Astrocyte (in vitro differentiated cells and primary cell): ENCODE measurements around the gene RNF14. TPM values are rescaled to one million over a fixed set of nuclear protein-coding genes. Genes with fewer than 3 reads are reported as not detected.

Experiments
- DNase-seq: peaks from one replicate; pipeline ENCODE4 v3.0.0-alpha.2; 2010; ENCODE audit warnings: low read depth
- FAIRE-seq: peaks from 2 replicates; lab custom pipeline; 2011; peaks lifted over from hg19 to GRCh38; lab: Jason Lieb, UNC
- H2AFZ ChIP-seq: 2 replicates; pipeline ENCODE4 v1.6.0; 2012; ENCODE audit warnings: low read depth, low read length, inconsistent platforms
- H3K27ac ChIP-seq: 2 replicates; pipeline ENCODE4 v1.5.1; 2011; ENCODE audit warnings: low read depth, low read length, inconsistent platforms
- H3K27me3 ChIP-seq: 2 replicates; pipeline ENCODE4 v1.6.0; 2011; ENCODE audit warnings: low read length, inconsistent platforms; ENCODE audit not compliant: insufficient read depth
- H3K36me3 ChIP-seq: 2 replicates; pipeline ENCODE4 v1.5.1; 2011; ENCODE audit warnings: low read length, inconsistent platforms; ENCODE audit not compliant: insufficient read depth
- H3K4me1 ChIP-seq: 2 replicates; pipeline ENCODE4 v1.5.1; 2011; ENCODE audit warnings: low read length, inconsistent platforms; ENCODE audit not compliant: insufficient read depth
- H3K4me2 ChIP-seq: 2 replicates; pipeline ENCODE4 v1.6.0; 2012; ENCODE audit warnings: low read length, inconsistent platforms
- H3K4me3 ChIP-seq: 2 replicates; pipeline ENCODE4 v1.5.1; 2011; ENCODE audit warnings: low read depth, mild to moderate bottlenecking, low read length, inconsistent platforms; ENCODE audit not compliant: insufficient read depth
- H3K79me2 ChIP-seq: 2 replicates; pipeline ENCODE4 v1.6.0; 2012; ENCODE audit warnings: mild to moderate bottlenecking, low read length, inconsistent platforms; ENCODE audit not compliant: insufficient read depth
- H3K9ac ChIP-seq: 2 replicates; pipeline ENCODE4 v1.6.0; 2012; ENCODE audit warnings: mild to moderate bottlenecking, low read length, inconsistent platforms
- H3K9me3 ChIP-seq: 2 replicates; pipeline ENCODE4 v1.5.1; 2012; ENCODE audit warnings: low read depth, mild to moderate bottlenecking, low read length, inconsistent platforms; ENCODE audit not compliant: insufficient read depth
- H4K20me1 ChIP-seq: 2 replicates; pipeline ENCODE4 v1.6.0; 2012; ENCODE audit warnings: low read length, inconsistent platforms; ENCODE audit not compliant: insufficient read depth
- H3K27ac Mint-ChIP-seq: one replicate; pipeline ENCODE4 v1.8.0; 2021; ENCODE audit warnings: mild to moderate bottlenecking, mixed read lengths; ENCODE audit not compliant: unreplicated experiment
- H3K27me3 Mint-ChIP-seq: one replicate; pipeline ENCODE4 v1.8.0; 2021; ENCODE audit warnings: low read depth, mixed read lengths; ENCODE audit not compliant: unreplicated experiment
- H3K36me3 Mint-ChIP-seq: one replicate; pipeline ENCODE4 v1.8.0; 2021; ENCODE audit warnings: low read depth, mixed read lengths; ENCODE audit not compliant: unreplicated experiment
- H3K4me1 Mint-ChIP-seq: one replicate; pipeline ENCODE4 v1.8.0; 2021; ENCODE audit warnings: low read depth, mixed read lengths; ENCODE audit not compliant: unreplicated experiment
- H3K4me3 Mint-ChIP-seq: one replicate; pipeline ENCODE4 v1.8.0; 2021; ENCODE audit warnings: mild to moderate bottlenecking, moderate library complexity, mixed read lengths; ENCODE audit not compliant: unreplicated experiment
- H3K9me3 Mint-ChIP-seq: one replicate; pipeline ENCODE4 v1.8.0; 2021; ENCODE audit warnings: mild to moderate bottlenecking, mixed read lengths; ENCODE audit not compliant: unreplicated experiment
- CTCF ChIP-seq: IDR thresholded peaks from 2 replicates; pipeline ENCODE4 v1.5.1; 2011; ENCODE audit warnings: low read depth, mild to moderate bottlenecking, inconsistent platforms, low read length, moderate library complexity; ENCODE audit not compliant: insufficient read depth
- EZH2 ChIP-seq: IDR thresholded peaks from 2 replicates; pipeline ENCODE4 v1.6.1; 2012; ENCODE audit warnings: mild to moderate bottlenecking, low read length, inconsistent platforms; ENCODE audit not compliant: insufficient read depth
- total RNA-seq: library from RNA; stranded (reverse); gene quantifications from 2 replicates; pipeline ENCODE4 v1.2.1, GENCODE V29; 2021

Gene RNF14
- total RNA-seq, 1 donor from 2014 or later: 105 TPM

- H3K27ac Mint-ChIP-seq: no peak overlapping the region
- H3K4me2 ChIP-seq: no peak overlapping the region
- no peak for FAIRE-seq
These were observed 27.1 kb upstream of the RNF14 start for GRCh38 chr5:141941779-141942178.

GRCh38 chr5:141942185-141942857, 26.6 kb upstream of the RNF14 start:
- TF ChIP-seq EZH2: no peak
- TF ChIP-seq CTCF: no peak
- Mint-ChIP-seq H3K9me3 (peaks cover 2% of the 10 kb centered on the region), H3K27me3 (peaks cover 4% of the 10 kb centered on the region), H3K27ac (no peak overlapping the region), H3K4me1 (peaks cover 13% of the 10 kb centered on the region), H3K36me3 (peaks cover 13% of the 10 kb centered on the region), H3K4me3 (no peak overlapping the region)
- no peak overlapping the region for H3K9ac ChIP-seq
- no peak overlapping the region for H3K4me3 ChIP-seq
- H3K4me1 ChIP-seq: peaks cover 6% of the 10 kb centered on the region
- peaks cover 5% of the 10 kb centered on the region for H3K36me3 ChIP-seq
- H4K20me1 ChIP-seq: no peaks in the 10 kb centered on the region
- no peak for FAIRE-seq
- no peak overlapping the region for H2AFZ ChIP-seq
- H3K79me2 ChIP-seq: no peaks in the 10 kb centered on the region
- H3K9me3 ChIP-seq: no peaks in the 10 kb centered on the region
- H3K27me3 ChIP-seq: peaks cover 8% of the 10 kb centered on the region
- H3K4me2 ChIP-seq: no peak overlapping the region
- DNase-seq: no peak
- H3K27ac ChIP-seq: no peak overlapping the region

More at GRCh38 chr5:141941779-141942178, 27.1 kb upstream of the RNF14 start:
- no peaks in the 10 kb centered on the region for H4K20me1 ChIP-seq
- no peaks in the 10 kb centered on the region for H3K27me3 Mint-ChIP-seq
- no peak overlapping the region for H3K27ac ChIP-seq
- peaks cover 8% of the 10 kb centered on the region for H3K36me3 ChIP-seq
- no peak overlapping the region for H3K4me3 ChIP-seq
- H3K9ac ChIP-seq: no peak overlapping the region
- no peak overlapping the region for H3K4me3 Mint-ChIP-seq
- H3K36me3 Mint-ChIP-seq: peaks cover 13% of the 10 kb centered on the region
- DNase-seq: no peak
- H3K27me3 ChIP-seq: peaks cover 8% of the 10 kb centered on the region
- H3K4me1 ChIP-seq: peaks cover 6% of the 10 kb centered on the region
- H3K4me1 Mint-ChIP-seq: peaks cover 13% of the 10 kb centered on the region
- H3K79me2 ChIP-seq: no peaks in the 10 kb centered on the region
- H3K9me3 Mint-ChIP-seq: peaks cover 2% of the 10 kb centered on the region
- no peaks in the 10 kb centered on the region for H3K9me3 ChIP-seq
- no peak overlapping the region for H2AFZ ChIP-seq
- TF ChIP-seq CTCF (no peak), EZH2 (no peak)

GRCh38 chr5:141944076-141944475, 24.8 kb upstream of the RNF14 start:
- Mint-ChIP-seq H3K4me1 (peaks cover 13% of the 10 kb centered on the region), H3K4me3 (no peak overlapping the region), H3K9me3 (peaks cover 2% of the 10 kb centered on the region), H3K27me3 (peaks cover 6% of the 10 kb centered on the region), H3K36me3 (peaks cover 13% of the 10 kb centered on the region), H3K27ac (no peak overlapping the region)
- TF ChIP-seq EZH2 (no peak), CTCF (no peak)
- H4K20me1 ChIP-seq: no peaks in the 10 kb centered on the region
- no peaks in the 10 kb centered on the region for H3K36me3 ChIP-seq
- H3K9me3 ChIP-seq: no peaks in the 10 kb centered on the region
- FAIRE-seq (no peak), DNase-seq (no peak)
- peaks cover 8% of the 10 kb centered on the region for H3K27me3 ChIP-seq
- H3K4me2 ChIP-seq: no peak overlapping the region
- no peak overlapping the region for H3K27ac ChIP-seq
- H3K4me3 ChIP-seq: no peak overlapping the region
- no peak overlapping the region for H3K9ac ChIP-seq
- H3K79me2 ChIP-seq: no peaks in the 10 kb centered on the region
- H3K4me1 ChIP-seq: peaks cover 6% of the 10 kb centered on the region
- H2AFZ ChIP-seq: no peak overlapping the region
